GM12801 (cell line): ENCODE data around the gene CHST4.

Experiments
- CTCF ChIP-seq: IDR thresholded peaks from one replicate; pipeline ENCODE4 v1.5.1; 2011; ENCODE audit warnings: control low read depth; ENCODE audit not compliant: insufficient read length; ENCODE audit errors: extremely low read depth

CHST4 gene

GRCh38 chr16:71547168-71547567 is 20.9 kb downstream of the CHST4 start:
- no peak for TF ChIP-seq CTCF

- no peak for TF ChIP-seq CTCF
Observed at GRCh38 chr16:71552698-71553503, 26.7 kb downstream of the CHST4 start.

- TF ChIP-seq CTCF = no peak
Observed at GRCh38 chr16:71555230-71555891, 29.1 kb downstream of the CHST4 start.

GRCh38 chr16:71557299-71557698 is 31.1 kb downstream of the CHST4 start:
- TF ChIP-seq CTCF = no peak

- TF ChIP-seq CTCF = no peak
Observed at GRCh38 chr16:71557954-71558582, 31.8 kb downstream of the CHST4 start.

- TF ChIP-seq CTCF = no peak
Observed at GRCh38 chr16:71559855-71560254, 33.6 kb downstream of the CHST4 start.

GRCh38 chr16:71562552-71562951 is 36.3 kb downstream of the CHST4 start:
- TF ChIP-seq CTCF = no peak
